Fibroblast of the aortic adventitia (primary cell): ENCODE results near the gene LRRC3. TPM values are rescaled to one million over a fixed set of nuclear protein-coding genes. Genes with fewer than 3 reads are reported as not detected.

Source experiments
- DNase-seq: peaks from one replicate; pipeline ENCODE4 v3.0.0-alpha.2; 2010; ENCODE audit warnings: low read depth
- H3K4me3 ChIP-seq: 2 replicates; pipeline ENCODE4 v1.5.1; 2011; ENCODE audit warnings: low read depth, mild to moderate bottlenecking, control low read depth, low read length, moderate library complexity
- CTCF ChIP-seq: IDR thresholded peaks from 2 replicates; pipeline ENCODE4 v1.5.1; 2011; ENCODE audit warnings: mild to moderate bottlenecking, low read length, control low read depth, inconsistent platforms; ENCODE audit not compliant: insufficient read depth
- total RNA-seq: library from RNA; depleted of rRNA; stranded (reverse); fragments of >200 nt; gene quantifications from 2 replicates; pipeline ENCODE4 v1.2.3, GENCODE V29; 2012; ENCODE audit warnings: low replicate concordance

The LRRC3 gene
- total RNA-seq, 1 donor, result 0.45 TPM

DNA sequence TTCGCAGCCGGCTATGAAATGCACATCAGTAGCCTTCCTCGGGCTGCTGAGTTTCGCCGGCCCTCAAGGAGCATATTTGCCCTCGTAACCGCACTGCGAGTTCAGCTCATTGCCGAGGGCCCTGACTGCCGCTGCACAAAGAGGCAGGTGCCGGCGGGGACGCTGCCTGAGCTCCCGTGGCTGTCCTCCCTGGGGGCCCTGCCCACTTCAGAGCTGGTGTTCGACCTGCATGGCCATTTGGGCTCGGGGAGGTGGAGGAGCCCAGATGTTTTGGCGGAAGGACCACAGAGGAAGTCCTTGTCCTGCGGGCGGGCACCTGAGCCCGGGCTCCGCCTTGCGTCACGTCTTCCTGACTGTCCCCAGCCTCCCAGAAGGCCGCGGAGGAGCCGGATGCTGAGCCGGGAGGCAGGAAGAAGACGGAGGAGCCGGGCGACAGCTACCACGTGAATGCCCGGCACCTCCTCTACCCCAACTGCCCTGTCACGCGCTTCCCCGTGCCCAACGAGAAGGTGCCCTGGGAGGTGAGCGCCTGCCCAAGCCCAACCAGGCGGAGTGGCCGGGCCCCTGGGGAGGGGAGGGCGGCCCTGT lies 29.9 kb upstream of the LRRC3 start:
- H3K4me3 ChIP-seq, result no peak overlapping the region
- no peak for TF ChIP-seq CTCF
- DNase-seq, result no peak

DNA sequence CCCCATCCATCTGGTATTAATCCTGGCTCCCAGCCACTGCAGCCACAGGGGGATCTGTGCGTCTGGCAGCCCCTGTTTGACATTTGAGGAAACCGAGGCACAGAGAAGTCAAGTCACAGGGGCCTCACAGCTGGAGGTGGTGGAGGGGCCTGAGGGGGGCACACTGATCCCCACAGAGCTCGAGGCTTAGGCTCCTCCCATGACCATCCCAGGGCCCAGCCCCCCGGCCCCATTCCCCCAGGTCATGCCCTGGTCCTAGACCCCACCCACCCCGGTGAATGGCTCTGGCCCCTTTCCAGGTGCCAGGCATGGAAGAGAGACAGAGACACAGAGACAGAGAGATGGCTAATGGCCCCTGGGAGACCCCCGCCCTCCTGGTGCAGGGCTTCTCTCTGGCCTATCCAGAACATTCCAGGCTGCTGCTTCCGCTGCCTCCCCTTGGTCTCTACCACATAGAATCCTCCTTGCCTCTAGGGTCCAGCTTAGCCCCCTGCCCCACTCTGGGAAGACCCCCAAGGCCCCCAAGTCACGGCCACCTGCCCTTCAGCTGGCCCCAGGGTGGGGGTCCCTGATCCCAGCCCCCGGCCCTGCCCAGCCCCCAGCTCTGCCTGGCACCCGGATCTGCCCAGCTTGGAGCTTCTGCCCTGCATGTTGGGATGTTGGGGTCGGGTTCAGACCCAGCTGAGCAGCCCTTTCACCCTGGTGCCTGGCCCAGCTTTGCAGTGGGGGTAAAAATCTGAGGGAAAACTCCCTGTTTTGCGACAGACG lies 29.2 kb upstream of the LRRC3 start:
- no peak for TF ChIP-seq CTCF
- H3K4me3 ChIP-seq, result no peak overlapping the region
- DNase-seq, result no peak

GRCh38 chr21:44426663-44427191 lies 28.6 kb upstream of the LRRC3 start:
- DNase-seq, result no peak
- TF ChIP-seq CTCF, result no peak
- no peak overlapping the region for H3K4me3 ChIP-seq

DNA sequence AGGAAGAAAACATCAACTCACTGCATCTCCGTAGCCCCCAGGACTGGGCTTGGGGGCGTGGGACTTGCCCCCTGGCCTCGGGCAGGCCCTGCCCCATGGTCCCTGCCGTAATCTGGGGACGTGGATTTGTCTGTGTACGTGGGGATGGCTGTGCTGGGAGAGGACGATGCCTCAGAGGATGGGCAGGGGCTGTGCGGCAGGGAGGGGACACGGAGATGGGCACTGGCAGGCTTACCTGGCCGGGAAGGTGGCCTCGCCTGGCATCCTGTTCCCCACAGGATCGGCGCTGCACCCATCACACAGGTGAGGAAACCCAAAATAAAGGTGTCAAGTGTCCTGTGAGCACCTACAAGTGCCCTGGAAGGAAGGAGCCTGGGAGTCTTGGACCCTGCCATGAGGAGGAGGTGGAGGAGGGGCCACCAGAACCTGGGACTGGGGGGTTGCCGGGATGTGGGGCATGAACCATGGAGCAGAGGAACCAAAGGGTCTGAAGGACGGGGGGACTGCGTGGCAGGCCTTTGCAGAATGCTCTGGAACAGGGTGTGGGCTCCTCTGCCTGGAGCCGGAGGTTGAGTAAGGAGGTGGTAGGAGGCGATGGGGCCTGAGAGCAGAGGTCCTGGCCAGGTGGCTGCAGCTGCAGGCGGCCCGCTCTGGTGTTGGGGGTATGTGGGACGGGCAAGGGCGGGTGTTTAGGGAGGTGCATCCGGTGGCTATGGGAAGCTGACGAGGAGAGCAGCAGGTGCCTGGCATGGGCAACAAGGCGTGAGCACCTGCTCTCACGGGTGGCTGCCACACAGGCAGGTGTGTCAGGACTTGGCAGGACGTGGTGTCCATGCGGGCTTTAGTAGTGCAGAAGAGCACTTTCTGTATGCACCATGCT lies 27.8 kb upstream of the LRRC3 start:
- DNase-seq, result no peak
- H3K4me3 ChIP-seq, result no peak overlapping the region
- no peak for TF ChIP-seq CTCF

GRCh38 chr21:44428281-44428960 lies 26.9 kb upstream of the LRRC3 start:
- H3K4me3 ChIP-seq, result no peak overlapping the region
- no peak for DNase-seq
- no peak for TF ChIP-seq CTCF

GRCh38 chr21:44429894-44430293 lies 25.4 kb upstream of the LRRC3 start:
- DNase-seq, result no peak
- TF ChIP-seq CTCF, result no peak

More at GRCh38 chr21:44429894-44430293, 25.4 kb upstream of the LRRC3 start:
- H3K4me3 ChIP-seq, result no peak overlapping the region
